GM19099 (cell line): ENCODE results near the gene SLC17A5.

Experiments used
- POLR2A ChIP-seq: IDR thresholded peaks from 3 replicates; pipeline ENCODE4 v1.6.1; 2011; ENCODE audit warnings: low read depth; ENCODE audit not compliant: insufficient read length; ENCODE audit errors: extremely low read depth

The SLC17A5 gene

GRCh38 chr6:73558624-73559398 is 95.0 kb downstream of the SLC17A5 start:
- no peak for TF ChIP-seq POLR2A

- TF ChIP-seq POLR2A = no peak
Observed at GRCh38 chr6:73556836-73557235, 97.0 kb downstream of the SLC17A5 start.

- TF ChIP-seq POLR2A = no peak
Observed at GRCh38 chr6:73548458-73549446, 105.0 kb downstream of the SLC17A5 start.

- TF ChIP-seq POLR2A = no peak
Observed at GRCh38 chr6:73547036-73547435, 106.8 kb downstream of the SLC17A5 start.
